Right lobe of liver (tissue), 6 donors: ENCODE results near the gene TENM4. TPM values are rescaled to one million over a fixed set of nuclear protein-coding genes. Genes with fewer than 3 reads are reported as not detected.

Experiments
- ATAC-seq, 4 donors: fragments of 200-7000 bp; cut with Tn5 transposase; one replicate each; pipeline ENCODE4 v1.9.1; 2020; ENCODE audit warnings: mild to moderate bottlenecking in 4 of 4, moderate library complexity in 4 of 4
- DNase-seq, 3 donors: peaks; one replicate each; pipeline ENCODE4 v3.0.0-alpha.2; 2020
- H3K27ac ChIP-seq, 3 donors: fragments of 200-600 bp; one replicate each; pipeline ENCODE4 v1.8.0; 2022
- H3K27me3 ChIP-seq, 2 donors: fragments of 200-600 bp; one replicate each; pipeline ENCODE4 v1.8.0; 2022
- H3K36me3 ChIP-seq, 4 donors: fragments of 200-600 bp; sonication (generic) in 1 of 4; one replicate each; pipeline versions ENCODE4 v1.5.1 to v1.8.0; 2017 to 2022; ENCODE audit warnings: control low read depth in 1 of 4
- H3K4me1 ChIP-seq, 4 donors: fragments of 200-600 bp; sonication (generic) in 1 of 4; one replicate each; pipeline versions ENCODE4 v1.5.1 to v1.8.0; 2017 to 2022; ENCODE audit warnings: control low read depth in 1 of 4
- H3K4me3 ChIP-seq, 3 donors: fragments of 200-600 bp; one replicate each; pipeline ENCODE4 v1.8.0; 2022
- H3K9me3 ChIP-seq, 4 donors: fragments of 200-600 bp; sonication (generic) in 1 of 4; one replicate each; pipeline versions ENCODE4 v1.5.1 to v1.8.0; 2017 to 2022; ENCODE audit warnings: control low read depth in 1 of 4
- POLR2A ChIP-seq: fragments of 450-650 bp; IDR thresholded peaks from one replicate; pipeline ENCODE4 v1.6.1; 2017; ENCODE audit warnings: antibody characterized with exemption, mild to moderate bottlenecking
- WGBS: methylation state at CpG from one replicate; pipeline ENCODE4 v1.1.6; 2018; ENCODE audit warnings: low coverage, low lambda C conversion rate; ENCODE audit not compliant: insufficient coverage; ENCODE audit errors: missing lambda C conversion rate; 5-methylcytosine and 5-hydroxymethylcytosine counted together
- intact Hi-C, 2 donors: fragments of 100-400 bp; cut with DNase I; formaldehyde crosslinking; loops; one replicate each; pipeline versions ENCODE4 v1.11.2 to v1.14.1; 2022
- total RNA-seq, 6 experiments: library from RNA; depleted of rRNA in 2 of 6; stranded (reverse); fragments of >200 nt in 2 of 6; fragmentation: NEBNext Ultra II Directional in 3 of 6; extraction: Animal tissue kit (Norgen Biotek cat#: 25700) in 3 of 6; gene quantifications; one replicate each; pipeline versions ENCODE4 v1.1.0 to v1.2.4, GENCODE V29; 2016 to 2023
- TF ChIP-seq, protein P1 (sequence below), 4 donors: fragments of 200-600 bp in 3 of 4; fragments of 450-650 bp in 1 of 4; IDR thresholded peaks; one replicate each; pipeline versions ENCODE4 v1.5.1 to v1.8.0; 2016 to 2022; ENCODE audit warnings: antibody characterized with exemption in 4 of 4, mild to moderate bottlenecking in 2 of 4
- donor health status: DM: no; HTN: yes; CAD: no.
- donor health status: DM: no; HTN: no; CAD: no.
- donor health status: DM: no; HTN: no; CAD: no.
- donor health status: DM: no; HTN: yes; CAD: no.
- donor health status: DM: no; HTN: yes; CAD: no.

TENM4 gene
- total RNA-seq, 6 experiments from 2014 or later: 0.04 to 0.58 (median 0.14) TPM; not detected in 2

DNA sequence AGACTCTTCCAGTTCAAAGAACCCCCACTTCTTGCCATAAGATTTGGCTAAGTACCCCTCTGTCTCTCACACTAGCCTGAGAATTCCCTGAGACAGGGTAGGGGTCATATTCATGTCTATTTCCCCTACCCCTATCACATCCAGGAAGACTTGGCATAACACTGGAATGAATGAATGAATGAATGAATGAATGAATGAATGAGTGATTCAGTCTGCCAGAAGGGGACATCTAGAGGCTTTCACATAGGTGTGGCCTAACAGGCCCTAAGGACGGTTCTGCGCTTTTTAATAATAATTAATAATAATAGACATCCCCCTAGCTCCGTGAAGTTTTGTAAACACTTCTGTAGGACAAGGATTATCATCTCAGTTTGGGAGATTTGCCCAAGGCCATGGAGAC, 415.7 kb downstream of the TENM4 start:
- DNase-seq (no peak), ATAC-seq (no peak)
- H3K27ac ChIP-seq: no peak overlapping the region
- intact Hi-C loops: no loop called here
- no peaks in the 10 kb centered on the region for H3K27me3 ChIP-seq
- TF ChIP-seq, protein P1, sequence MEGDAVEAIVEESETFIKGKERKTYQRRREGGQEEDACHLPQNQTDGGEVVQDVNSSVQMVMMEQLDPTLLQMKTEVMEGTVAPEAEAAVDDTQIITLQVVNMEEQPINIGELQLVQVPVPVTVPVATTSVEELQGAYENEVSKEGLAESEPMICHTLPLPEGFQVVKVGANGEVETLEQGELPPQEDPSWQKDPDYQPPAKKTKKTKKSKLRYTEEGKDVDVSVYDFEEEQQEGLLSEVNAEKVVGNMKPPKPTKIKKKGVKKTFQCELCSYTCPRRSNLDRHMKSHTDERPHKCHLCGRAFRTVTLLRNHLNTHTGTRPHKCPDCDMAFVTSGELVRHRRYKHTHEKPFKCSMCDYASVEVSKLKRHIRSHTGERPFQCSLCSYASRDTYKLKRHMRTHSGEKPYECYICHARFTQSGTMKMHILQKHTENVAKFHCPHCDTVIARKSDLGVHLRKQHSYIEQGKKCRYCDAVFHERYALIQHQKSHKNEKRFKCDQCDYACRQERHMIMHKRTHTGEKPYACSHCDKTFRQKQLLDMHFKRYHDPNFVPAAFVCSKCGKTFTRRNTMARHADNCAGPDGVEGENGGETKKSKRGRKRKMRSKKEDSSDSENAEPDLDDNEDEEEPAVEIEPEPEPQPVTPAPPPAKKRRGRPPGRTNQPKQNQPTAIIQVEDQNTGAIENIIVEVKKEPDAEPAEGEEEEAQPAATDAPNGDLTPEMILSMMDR (IDR thresholded peaks at IDR 0.05): no peak
- TF ChIP-seq POLR2A: no peak
- WGBS: 78% methylated on average over 3 of the region's 3 CpGs
- H3K36me3 ChIP-seq: no peaks in the 10 kb centered on the region
- no peaks in the 10 kb centered on the region for H3K4me1 ChIP-seq
- H3K4me3 ChIP-seq: no peak overlapping the region
- no peaks in the 10 kb centered on the region for H3K9me3 ChIP-seq

- Histone ChIP-seq H3K27me3 (no peaks in the 10 kb centered on the region), H3K4me1 (no peaks in the 10 kb centered on the region), H3K4me3 (no peak overlapping the region), H3K27ac (no peak overlapping the region), H3K9me3 (no peaks in the 10 kb centered on the region), H3K36me3 (no peaks in the 10 kb centered on the region)
- DNase-seq (no peak), ATAC-seq (no peak)
- TF ChIP-seq POLR2A: no peak
- TF ChIP-seq, protein P1 (IDR thresholded peaks at IDR 0.05): no peak
- intact Hi-C loops: no loop called here
- WGBS: 57% methylated on average over 5 of the region's 5 CpGs
Observed at GRCh38 chr11:79022265-79022664, 418.6 kb downstream of the TENM4 start.

DNA sequence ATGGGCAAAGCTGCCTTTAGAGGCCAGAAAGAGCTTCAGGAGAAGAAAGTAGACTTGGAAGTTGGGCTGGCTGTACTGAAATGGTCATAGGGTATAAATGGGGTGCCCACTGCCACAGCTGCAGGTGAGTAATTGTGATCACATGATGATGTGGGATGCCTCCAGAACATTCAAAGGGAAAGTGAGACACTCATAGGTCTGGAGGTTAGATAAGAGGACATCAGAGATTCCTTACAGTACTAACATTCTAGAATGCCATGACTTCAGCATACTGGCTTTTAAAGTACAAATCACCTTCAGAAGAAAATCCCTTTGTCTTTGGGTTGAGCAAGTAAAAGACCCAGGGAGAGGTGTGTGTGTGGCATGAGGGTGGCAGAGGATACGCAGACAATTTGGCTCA, 419.2 kb downstream of the TENM4 start:
- intact Hi-C loops: no loop called here

GRCh38 chr11:79019975-79020374, 420.9 kb downstream of the TENM4 start:
- WGBS: 89% methylated on average over 4 of the region's 4 CpGs
- TF ChIP-seq POLR2A: no peak
- TF ChIP-seq, protein P1 (IDR thresholded peaks at IDR 0.05): no peak
- Histone ChIP-seq H3K27ac (no peak overlapping the region), H3K9me3 (no peaks in the 10 kb centered on the region), H3K4me3 (no peak overlapping the region), H3K36me3 (no peaks in the 10 kb centered on the region), H3K27me3 (no peaks in the 10 kb centered on the region), H3K4me1 (no peaks in the 10 kb centered on the region)
- ATAC-seq: no peak
- DNase-seq: no peak
- intact Hi-C loops: no loop called here

More for the DNA sequence above, 419.2 kb downstream of the TENM4 start:
- WGBS: 100% methylated on average over 1 of the region's 1 CpG
- TF ChIP-seq POLR2A: no peak
- TF ChIP-seq, protein P1 (IDR thresholded peaks at IDR 0.05): no peak
- Histone ChIP-seq H3K36me3 (no peaks in the 10 kb centered on the region), H3K27ac (no peak overlapping the region), H3K27me3 (no peaks in the 10 kb centered on the region), H3K4me1 (no peaks in the 10 kb centered on the region), H3K9me3 (no peaks in the 10 kb centered on the region), H3K4me3 (no peak overlapping the region)
- DNase-seq (no peak), ATAC-seq (no peak)

GRCh38 chr11:79019277-79019676, 421.6 kb downstream of the TENM4 start:
- intact Hi-C loops: no loop called here
- no peaks in the 10 kb centered on the region for H3K4me1 ChIP-seq
- H3K4me3 ChIP-seq: no peak overlapping the region
- H3K9me3 ChIP-seq: no peaks in the 10 kb centered on the region
- TF ChIP-seq POLR2A: no peak
- TF ChIP-seq, protein P1 (IDR thresholded peaks at IDR 0.05): no peak
- no peaks in the 10 kb centered on the region for H3K36me3 ChIP-seq
- ATAC-seq (no peak), DNase-seq (no peak)
- H3K27ac ChIP-seq: no peak overlapping the region
- H3K27me3 ChIP-seq: no peaks in the 10 kb centered on the region
